GM12801 (cell line): ENCODE measurements around the gene DRAM1.

ENCODE experiments used
- TF ChIP-seq, protein P1 (sequence below): IDR thresholded peaks from one replicate; pipeline ENCODE4 v1.5.1; 2011; ENCODE audit warnings: control low read depth; ENCODE audit not compliant: insufficient read length; ENCODE audit errors: extremely low read depth

DRAM1 gene

DNA sequence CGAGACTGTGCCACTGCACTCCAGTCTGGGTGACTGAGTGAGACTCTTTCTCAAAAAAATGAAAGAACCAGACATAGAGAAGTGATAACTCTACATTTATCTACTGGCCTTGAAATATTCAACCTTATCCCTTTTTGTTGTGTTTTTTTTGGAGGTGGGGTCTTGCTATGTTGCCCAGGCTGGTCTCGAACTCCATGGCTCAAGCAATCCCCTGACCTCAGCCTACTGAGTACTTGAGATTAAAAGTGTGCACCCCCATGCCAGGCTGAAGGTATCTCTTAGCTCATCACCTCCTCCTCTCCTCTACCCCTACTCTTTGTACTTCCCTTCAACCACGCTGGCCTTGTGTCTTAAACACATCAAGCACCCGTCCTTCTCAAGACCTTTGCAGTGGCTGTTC, 3.8 kb downstream of the DRAM1 start:
- TF ChIP-seq, protein P1, sequence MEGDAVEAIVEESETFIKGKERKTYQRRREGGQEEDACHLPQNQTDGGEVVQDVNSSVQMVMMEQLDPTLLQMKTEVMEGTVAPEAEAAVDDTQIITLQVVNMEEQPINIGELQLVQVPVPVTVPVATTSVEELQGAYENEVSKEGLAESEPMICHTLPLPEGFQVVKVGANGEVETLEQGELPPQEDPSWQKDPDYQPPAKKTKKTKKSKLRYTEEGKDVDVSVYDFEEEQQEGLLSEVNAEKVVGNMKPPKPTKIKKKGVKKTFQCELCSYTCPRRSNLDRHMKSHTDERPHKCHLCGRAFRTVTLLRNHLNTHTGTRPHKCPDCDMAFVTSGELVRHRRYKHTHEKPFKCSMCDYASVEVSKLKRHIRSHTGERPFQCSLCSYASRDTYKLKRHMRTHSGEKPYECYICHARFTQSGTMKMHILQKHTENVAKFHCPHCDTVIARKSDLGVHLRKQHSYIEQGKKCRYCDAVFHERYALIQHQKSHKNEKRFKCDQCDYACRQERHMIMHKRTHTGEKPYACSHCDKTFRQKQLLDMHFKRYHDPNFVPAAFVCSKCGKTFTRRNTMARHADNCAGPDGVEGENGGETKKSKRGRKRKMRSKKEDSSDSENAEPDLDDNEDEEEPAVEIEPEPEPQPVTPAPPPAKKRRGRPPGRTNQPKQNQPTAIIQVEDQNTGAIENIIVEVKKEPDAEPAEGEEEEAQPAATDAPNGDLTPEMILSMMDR: no peak

DNA sequence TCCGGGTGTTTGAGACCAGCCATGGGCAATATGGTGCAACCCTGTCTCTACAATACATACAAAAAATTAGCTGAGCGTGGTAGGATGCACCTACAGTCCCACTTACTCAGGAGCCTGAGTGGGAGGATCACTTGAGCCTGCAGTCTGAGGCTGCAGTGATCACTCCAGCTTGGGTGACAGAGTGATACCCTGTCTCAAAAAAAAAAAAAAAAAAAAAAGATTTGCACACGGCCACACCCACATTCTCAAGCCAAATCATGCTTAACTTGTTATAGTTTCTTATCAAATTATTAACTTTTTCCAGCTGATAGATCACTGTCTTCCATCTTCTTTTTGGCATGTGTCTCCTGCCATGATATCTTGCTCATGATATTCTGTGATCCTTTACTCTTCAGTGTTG, 6.8 kb downstream of the DRAM1 start:
- TF ChIP-seq, protein P1: no peak

DNA sequence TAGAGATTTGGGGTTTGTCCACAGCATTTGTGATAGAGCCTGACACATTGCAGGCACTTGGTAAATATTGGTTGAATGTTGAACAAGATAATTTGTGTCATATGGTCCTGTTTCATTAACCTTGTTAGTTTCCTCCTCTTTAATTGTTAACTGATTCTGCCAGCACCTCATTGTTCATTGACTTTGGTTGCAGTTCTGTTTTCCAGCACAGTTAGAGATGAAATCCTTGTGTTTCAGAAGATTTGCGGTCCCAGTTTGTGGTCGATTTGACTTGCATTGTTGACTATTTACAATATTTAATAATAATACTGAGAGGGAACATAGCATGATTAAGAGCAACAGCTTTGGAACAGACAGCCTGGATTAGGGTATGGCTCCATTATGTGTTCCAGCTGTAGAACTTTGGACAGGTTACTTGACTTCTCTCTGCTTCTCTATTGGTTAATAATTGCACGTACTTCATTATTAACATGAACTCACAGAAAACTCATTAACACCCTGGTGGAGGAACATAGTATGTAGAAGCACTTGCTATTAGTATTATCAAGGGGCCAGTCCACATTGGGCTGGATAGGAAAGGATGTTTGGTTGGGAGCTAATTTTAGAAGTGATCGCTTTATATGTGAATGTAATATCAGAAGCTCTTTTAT, 8.7 kb downstream of the DRAM1 start:
- TF ChIP-seq, protein P1: no peak

DNA sequence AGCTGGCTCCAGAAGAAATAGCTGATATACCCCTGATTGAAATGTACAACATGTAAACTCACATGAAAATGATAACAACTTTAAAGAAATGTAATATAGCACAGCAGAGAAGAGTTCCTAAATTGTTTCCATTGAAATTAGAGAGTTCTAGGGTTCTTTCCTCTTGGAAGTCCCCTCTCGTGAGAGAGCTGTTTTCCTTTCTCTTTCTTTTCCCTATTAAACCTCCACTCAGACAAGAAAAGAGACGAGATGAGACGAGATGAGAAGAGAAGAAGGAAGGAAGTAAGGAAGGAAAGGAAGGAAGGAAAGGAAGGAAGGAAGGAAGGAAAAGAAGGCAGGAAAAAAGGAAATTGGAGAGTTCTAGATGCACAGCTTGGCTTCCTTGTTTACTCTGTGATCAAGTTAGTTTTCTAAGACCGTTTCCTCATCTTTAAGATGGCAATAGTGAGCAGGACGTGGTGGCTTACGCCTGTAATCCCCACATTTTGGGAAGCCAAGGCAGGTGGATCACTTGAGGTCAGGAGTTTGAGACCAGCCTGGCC, 11.9 kb downstream of the DRAM1 start:
- TF ChIP-seq, protein P1: no peak

DNA sequence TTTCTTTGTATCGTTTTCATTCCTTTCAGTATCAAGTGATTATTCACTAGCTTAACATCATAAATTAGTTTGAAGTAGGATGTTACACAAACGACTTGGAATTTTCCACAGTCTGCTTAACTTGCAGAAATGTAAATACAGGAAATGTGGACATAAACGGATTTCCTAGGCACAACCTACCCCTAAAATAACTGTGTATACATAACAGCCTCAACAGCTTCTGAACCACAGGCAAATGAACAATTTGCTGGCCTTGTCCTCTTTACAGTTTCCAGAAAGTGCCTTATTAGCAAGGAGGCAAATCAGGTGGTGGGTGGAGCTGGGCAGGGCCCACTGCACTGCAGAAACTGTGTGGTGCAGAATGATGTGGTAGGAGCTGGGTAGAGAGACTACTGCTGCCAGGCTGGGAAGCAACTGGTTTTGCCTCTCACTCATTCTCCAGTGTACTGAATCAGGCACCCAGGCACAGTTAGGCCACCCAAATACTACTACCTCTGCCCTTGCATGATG, 14.1 kb downstream of the DRAM1 start:
- TF ChIP-seq, protein P1: no peak

DNA sequence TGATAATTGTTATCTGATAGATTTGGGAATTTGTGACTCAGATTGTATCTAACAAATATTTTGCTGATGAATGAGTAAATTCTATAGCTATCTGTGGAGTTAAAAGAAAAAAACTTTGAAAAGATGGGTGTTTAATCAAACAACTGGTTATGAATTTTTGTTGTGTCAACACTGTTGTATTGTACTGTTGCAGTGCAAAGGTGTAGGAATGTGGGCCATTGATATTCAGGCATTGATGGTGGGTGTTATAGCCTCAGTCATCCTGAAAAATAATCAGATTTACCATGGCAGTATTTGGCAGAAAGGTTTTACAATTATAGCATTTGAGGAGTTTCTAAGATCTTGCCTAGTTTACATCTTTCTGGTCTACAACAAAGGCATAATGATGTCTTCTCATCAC, 15.4 kb downstream of the DRAM1 start:
- TF ChIP-seq, protein P1: no peak

DNA sequence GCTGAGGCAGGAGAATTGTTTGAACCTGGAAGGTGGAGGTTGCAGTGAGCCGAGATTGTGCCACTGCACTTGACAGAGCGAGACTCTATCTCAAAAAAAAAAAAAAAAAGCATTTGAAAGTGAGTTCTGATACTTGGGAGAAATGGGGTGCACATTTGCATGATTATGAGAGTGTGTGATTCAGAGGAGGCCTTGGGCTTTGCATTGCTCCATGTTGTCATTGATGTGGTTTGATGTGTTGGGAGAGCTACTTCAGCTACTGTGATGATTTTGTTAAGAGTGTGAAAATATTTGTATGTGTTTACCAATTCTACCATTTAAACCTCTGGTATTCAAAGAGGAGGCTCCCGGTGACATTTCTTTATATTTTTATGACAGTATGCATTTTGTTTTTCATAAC, 24.4 kb downstream of the DRAM1 start:
- TF ChIP-seq, protein P1: no peak
